ENCODE measurements around the gene RXRA.

RXRA gene

DNA sequence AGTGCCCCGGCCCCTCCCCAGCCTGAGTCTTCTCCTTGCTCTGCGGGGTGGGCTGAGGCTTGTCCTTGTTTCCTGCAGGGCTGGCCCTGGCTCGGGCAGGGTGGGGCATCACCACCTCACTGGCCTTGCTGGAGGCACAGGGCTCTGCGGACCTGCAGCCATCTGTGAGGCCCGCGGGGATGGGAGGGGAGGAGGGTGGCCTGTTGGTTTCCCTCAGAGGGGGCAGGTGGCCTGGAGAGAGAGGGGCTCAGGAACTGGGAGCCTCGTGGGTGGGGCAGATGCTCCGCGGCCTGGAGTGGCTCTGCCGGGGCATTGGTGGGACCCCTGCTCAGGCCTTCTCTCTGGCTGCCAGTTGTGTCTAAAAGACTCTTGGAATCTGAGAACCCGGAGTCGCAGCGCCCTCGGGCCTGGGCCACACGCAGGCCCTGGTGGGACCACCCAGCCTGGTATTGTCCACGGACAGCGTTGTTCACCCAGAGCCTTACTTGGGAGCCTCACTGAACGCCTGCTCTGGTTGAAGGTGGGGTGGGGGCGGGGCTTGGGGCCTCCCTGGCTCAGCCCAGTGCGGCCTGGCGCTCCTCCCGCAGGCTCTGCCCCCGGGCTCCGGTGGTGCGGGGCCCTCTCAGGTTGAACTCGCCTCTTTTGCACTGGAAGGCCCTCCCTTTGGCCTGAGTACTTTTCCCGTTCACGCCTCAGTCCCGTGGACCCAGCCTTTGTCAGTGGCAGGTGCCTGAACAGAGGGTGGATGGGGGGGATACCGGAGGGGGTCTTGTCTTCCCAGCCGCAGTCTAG lies 111.3 kb downstream of the RXRA start:
- DNase-seq, result no peak

DNA sequence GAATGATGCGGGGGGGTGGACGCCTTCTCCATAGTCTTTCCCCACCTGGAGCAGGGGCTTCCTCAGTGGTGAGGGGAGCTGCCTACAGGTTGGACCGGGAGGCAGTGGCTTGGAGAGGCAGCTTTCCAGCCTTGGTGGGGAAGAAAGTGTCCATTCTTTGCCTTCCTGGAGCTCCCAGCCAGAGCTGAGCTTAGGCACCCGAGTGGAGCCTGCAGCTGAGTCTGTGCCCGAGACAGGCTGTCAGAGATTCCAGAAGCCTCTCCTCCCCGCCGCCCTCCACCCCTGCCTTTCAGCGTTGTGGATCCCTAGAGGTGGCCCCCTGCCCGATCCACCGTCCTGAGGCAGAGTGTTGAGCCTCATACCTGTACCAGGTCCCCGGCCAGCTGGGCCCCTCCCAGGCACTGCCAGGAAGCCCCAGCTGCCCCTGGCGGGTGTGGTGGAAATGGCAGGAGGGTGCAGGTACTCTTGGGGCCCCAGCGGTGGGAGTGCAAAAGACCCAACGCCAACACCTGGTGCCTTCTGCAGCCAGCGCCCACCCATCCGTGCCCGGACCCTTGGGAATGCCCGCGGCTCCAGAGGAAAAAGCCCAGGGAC lies 112.0 kb downstream of the RXRA start:
- peak; percentile 17 for DNase-seq

DNA sequence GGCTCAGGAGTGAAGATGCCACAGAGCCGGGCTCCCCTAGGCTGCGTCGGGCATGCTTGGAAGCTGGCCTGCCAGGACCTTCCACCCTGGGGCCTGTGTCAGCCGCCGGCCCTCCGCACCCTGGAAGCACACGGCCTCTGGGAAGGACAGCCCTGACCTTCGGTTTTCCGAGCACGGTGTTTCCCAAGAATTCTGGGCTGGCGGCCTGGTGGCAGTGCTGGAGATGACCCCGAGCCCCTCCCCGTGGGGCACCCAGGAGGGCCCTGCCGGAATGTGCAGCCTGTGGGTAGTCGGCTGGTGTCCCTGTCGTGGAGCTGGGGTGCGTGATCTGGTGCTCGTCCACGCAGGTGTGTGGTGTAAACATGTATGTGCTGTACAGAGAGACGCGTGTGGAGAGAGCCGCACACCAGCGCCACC lies 113.1 kb downstream of the RXRA start:
- DNase-seq, result no peak

DNA sequence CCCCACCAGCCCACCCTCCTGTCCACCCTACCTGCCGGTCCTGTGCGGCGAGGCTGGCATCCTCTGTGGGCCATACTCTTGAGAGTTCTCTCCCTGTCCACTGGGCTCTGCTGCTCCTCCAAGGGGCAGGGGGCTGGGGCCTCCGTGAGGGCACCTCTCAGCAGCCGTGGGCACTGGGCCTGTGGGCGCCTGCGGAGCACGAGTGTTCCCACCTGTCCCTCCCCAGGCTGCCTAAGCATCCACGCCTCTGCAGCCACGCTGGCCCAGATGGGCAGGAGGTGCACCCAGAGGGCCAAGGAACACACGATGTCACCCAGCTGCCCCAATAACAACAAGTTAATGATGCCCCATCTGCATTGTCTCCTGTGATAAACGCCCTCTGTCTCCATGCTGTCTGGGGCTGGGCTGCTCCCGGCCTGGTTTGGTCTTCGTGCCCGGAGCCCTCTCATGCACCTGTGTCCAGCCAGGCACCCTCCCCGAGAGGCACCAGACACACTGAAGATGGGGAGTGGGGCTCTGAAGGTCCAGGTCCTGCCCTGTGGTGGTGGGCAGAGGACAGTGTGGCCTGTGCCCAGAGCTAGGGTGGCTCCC lies 114.5 kb downstream of the RXRA start:
- DNase-seq, result no peak

DNA sequence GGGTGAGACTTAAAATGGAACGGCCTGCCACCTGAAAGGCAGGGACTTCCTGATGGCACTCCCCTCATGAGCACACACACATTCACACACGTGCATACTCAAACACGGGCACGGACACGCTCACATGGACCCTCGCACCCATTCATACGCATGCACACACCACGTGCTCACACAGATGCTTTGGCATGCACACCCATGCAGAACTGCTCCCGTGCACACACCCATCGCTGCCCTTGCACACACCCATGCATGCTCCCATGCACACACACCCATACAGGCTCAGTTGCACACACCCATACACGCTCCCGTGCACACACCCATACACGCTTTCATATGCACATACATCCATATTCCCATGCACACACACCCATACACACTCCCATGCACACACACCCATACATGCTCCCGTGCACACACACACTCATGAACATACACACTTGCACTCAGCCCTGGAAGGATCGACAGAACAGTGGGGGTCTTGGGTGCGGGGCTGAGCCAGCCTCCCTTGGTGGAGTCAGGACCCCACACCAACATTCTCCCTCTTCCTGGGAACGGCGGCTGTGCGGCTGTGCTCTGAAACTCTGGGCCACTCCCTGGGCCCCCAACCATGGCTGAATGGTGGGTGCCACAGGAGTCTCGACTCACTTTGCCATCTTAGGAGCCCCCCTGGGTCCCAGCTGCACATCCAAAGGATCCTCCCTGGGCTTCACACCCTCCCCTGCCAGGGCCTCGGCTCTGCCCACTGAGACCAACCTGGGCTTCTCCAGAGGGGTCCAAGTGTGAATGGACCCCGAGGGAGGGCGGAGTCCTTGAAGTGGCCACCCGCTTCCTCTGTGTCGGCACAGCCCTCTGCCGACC lies 115.2 kb downstream of the RXRA start:
- no peak for DNase-seq

DNA sequence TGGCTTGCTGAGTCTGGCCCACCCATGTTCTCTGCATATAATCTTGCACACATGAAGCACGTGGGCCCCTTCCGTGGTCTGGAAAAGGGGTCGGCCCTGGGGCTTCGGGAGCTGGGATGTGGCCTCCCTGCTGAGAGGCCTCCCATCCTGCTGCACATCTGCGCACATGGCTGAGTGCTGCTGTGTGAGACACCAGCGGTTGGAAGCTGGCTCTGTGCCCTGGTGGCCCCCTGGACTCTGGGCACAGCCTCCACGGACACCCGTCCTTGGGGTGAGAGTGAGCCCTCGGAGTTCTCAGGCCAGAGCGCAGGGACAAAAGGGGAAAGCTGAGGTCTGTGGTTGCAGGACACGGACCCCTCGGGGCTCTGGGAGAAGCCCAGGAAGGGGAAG lies 115.8 kb downstream of the RXRA start:
- no peak for DNase-seq

DNA sequence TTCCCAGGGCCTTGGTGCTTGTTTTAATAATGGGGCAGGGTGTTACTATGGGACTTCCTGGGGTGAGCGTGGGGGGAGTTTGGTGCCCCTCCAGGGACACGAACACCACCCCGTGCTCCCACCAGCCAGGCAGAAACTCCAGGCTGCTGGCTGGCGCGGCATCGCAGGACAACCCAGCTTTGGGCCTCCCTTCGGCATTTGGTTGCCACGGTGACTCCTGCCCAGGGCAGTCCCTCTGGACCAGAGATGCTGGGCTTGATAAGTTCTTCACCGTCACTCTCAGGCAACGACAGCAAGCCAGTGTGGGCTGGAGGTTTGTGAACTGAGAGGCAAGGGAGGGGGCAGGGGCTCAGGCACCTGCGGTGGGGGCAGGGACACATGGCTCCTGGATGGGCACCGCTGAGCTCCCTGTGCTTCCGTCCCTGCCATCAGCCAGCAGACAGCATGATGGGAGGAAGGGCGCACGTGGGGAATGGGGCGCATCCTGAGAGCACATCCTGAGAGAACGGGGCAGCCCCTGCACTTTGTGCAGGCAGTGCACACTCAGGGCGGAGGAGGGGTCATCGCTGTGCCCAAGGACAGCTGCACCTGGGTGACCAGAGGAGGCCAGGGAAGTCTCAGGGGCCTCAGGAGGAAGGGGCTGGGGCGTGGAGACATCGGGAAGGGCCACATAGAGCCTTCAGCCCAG lies 116.4 kb downstream of the RXRA start:
- DNase-seq, result no peak

DNA sequence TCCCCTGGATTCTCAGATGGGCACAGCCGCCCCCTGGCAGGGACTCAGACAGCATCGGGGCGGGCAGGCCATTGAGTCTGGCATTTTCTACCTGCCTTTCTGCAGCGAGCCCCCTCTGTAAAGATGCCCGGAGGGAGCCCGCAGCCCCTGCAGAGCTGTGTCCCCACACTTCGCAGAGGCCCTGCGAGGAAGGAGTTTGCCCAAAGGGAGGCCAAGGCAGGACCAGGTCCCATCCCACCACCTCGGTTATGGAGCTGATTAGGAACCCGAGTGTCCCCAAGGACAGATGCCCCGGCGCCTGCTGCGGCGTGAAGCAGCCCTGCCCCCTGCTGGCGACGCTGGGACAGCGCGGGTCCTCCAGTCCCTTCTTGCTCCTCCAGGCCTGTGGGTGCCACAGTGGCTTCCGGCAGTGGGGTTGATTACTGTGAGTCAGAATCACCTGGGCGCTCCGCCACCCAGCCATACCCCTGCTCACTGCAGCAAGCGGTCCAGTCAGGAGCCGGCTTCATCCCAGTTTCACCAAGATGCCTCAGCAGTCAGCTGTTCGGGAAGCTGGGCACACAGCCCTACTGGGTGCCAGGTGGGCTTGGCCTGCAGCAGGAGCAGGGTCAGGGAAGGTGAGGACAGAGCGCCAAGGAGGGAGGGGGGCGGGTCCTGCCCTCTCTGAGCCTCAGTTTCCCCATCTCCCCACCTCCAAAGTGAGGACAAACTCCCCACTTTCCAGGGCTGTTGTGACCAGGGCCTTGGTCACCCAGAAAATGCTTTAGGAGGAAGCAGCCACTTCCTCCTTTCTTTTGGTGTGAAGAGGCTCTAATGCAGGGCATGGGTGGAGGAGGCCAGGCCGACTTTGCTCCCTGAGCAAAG lies 117.2 kb downstream of the RXRA start:
- DNase-seq, result peak; percentile 91

DNA sequence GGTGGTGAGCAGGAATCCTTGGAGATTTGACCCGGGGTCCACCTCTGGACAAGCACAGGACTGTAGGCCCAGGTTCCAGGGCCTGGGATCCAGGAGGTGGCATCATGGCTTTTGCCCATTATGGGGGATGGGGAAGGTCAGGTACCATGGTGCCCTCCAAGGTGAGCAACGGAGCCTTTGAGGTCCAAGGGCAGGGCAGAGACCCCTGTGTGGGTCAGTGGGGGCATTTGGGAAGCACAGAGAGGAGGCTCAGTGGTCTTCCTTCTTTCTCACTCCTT lies 117.7 kb downstream of the RXRA start:
- no peak for DNase-seq

DNA sequence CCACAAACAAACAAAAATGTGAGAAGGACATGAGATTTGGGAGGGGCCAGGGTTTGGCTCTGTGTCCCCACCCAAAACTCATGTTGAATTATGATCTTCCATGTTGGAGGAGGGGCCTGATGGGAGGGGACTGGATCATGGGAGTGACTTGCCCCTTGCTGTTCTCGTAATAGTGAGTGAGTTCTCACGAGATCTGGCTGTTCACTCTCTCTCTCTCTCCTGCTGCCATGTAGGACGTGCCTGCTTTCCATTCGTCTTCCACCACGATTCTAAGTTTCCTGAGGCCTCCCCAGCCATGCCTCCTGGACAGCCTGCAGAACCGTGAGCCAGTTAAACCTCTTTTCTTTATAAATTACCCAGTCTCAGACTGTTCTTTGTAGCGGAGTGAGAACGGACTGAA lies 118.7 kb downstream of the RXRA start:
- DNase-seq, result no peak

DNA sequence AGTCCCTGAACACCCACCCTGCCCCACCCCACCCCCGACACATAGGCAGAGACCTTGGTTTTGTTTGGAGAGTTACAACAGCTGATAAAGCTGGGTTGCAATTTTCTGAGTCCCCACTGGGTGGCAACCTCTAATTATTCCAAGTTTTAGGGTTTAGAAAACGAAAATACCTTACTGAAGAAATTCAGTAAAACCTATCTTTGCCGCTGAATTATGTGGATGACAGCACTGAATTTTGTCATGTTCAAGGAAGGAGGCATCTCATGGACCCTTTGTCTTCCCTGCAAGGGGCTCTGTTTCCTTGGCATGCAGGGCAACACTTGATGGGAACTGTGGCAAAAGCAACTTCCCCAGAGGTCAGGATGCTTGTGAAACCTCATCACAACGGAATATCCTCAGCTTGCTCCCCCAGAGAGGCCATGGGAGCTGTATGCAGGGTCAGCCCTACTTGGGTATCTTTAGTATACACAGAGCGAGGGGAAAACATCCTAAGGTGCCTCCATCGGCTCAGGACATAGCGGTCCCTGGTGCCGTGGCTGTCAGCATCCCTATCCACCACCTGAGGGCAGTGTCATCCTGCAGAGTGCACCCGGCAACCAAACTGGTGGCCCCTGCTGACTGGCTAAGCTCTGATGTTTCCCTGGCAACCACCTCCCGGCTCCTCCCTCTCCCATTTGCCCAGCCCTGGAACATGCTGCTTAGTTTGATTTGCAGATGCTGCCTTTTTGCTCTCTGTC lies 123.1 kb downstream of the RXRA start:
- DNase-seq, result peak; percentile 88

DNA sequence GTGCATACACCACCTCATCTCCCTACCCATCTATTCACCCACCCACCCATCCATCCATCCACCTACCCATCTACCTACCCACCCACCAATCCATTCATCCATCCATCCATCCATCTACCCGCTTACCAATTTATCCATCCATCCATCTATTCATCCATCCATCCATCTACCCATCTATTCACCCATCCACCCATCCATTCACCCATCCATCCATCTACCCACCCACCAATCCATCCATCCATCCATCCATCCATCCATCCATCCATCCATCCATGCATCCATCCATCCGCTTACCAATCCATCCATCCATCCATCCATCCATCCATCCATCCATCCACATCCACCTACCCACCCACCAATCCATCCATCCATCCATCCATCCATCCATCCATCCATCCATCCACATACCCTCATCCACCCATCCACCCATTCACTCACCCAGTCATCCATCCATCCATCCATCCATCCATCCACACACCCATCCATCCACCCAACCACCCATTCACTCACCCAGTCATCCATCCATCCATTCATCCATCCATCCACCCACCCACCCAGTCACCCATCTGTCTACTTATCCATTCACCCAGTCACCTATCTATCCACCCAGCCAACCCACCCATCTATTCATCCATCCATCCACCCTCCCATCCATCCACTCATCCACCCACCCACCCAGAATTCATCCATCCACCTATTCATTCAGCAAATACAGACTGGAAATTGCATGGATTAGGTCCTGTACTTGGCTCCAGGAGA lies 125.6 kb downstream of the RXRA start:
- no peak for DNase-seq

DNA sequence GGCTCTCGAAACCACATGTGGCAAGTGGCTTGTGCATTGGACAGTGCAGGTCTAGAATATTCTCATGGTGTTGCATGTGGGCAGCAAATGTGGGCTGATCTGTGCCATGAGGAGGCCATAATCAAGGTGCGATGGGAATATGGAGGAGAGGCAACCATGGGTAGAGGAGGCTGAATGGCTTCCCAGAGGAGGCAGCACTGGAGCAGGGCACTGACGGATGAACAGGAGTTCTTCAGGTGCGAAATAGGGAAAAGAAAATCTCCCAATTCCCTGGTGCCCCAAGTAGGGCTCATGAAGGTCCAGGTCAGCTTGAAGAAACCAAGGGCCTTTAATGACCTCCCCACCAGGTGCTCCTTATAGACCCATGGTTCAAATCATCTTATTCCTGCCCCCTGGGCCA lies 126.5 kb downstream of the RXRA start:
- DNase-seq, result no peak

DNA sequence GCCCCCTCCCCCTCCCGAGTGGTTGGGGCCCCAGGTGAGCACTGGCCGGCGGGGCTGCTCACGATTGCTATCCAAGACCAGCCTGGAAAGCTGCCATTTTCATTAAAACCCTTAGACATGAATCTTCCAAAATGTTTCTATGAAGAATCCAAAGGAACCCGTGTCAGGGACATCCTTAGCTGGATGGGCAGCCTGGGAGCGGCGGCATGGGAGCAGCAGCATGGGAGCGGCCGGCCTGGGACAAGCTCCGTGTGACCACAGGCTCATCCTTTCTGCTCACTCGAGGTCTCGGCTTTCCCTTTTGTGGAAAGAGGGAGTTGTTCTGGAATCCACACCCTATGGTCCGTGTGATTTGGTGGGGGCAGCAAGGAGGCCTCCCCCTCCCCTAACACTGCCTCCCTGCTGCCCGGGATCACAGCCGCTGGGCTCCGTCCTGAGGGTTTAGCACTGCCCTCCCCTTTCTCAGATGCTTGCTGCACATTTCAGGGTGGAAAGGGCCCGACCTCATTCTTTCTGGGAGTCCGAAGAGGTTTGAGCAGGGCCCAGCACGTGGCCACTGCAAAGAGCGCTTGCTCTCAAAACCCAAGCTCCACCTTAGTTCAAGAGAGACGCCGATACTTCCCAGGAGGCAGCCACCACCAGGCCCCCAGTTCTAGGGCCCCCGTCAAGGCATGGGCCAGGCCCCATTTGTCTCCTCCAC lies 127.7 kb downstream of the RXRA start:
- no peak for DNase-seq

DNA sequence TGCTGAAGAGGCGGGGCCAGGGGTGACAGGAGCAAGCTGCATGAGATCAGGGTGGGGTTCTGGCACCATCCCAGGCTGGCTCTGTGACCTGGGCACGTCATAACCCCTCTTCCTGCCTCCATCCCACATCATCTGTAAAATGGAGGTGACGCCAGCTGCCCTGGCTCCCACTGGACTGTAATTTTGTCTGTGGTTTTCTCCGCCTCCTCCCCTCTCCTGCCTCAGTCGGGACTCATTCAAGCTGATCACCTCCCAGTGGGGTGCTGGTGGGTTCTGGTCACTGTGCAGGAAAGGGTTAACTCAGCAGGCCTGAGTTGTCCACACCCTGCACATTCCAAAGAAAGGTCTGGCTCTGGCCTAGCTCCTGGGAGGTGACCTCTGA lies 128.2 kb downstream of the RXRA start:
- no peak for DNase-seq

DNA sequence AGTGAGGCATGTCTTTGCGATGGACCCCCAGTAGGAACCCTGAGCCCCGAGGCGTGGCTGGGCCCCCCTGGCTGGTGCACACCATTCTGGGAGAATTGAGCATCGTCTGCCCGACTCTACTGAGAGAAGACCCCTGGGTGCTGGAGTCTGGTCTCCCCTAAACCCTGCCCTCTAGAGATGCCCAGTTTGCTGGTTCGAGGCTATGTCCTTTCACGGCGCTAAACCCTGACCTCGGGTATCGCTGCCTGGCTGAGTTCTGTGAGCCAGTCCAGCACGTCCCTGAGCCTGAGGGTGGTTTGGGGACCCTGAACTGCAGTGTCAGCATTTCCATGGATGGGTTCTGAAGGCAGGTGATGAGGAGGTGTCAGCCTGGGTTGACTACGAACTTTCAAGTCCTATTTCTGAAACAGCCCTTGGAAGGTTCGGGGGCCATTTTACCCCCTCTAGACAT lies 128.8 kb downstream of the RXRA start:
- DNase-seq, result no peak

DNA sequence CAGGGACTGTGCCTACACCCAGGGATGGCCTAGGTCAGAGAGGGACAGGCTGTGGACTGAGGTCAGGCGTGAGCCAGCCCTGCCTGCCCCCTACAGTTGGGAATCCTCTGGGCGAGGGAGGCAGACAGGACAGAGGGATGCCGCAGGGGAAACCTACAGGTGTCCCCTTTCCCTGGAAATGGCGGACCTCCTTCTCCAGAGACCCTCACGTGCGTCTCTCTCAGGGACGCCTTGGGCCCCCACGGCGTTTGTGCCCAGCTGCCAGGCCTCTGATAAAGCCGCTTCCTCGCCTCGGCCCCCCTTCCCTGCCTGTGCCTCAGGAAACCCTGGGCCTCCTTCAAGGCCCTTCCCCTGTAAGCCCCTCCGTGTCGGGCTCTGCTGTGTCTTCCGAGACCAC lies 129.3 kb downstream of the RXRA start:
- DNase-seq, result no peak

DNA sequence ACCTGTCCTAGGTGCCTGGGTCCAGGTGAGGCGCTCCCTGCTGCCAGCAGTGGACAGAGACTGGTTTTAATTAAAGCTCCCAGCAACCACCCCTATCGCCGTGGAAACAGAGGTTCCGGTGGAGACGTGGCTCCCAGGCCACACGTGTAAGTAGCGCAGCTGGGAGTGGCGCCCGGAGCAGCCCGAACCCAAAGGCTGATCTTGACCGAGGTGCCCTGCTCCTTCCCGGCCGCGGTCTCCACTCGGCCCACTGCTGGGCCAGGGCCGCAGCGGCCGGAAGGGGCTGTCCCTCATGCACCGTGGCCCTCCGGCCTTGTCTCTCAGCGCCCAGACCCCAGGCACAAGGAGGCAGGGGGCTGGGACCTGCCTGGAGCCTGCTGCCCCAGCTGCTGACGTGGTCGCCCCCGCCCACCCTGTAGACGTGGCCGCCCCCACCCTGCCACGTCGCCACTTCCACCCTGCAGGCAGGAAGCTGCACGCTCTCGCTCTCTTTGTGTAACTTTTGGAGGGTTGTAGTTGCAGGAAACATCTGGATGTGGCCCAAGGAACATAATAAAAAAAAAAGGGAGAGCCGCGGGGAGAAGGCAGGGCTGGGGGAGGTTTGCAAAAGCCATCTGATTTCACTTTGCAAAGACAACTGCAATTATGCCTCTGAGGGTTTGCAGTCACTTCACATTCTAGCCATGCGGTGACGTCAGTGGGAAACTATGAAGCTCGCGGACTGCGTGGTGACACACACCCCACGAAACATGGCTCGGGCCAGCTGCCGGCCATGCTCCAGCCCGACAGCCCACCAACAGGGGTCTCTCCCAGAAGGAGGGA lies 129.9 kb downstream of the RXRA start:
- no peak for DNase-seq

DNA sequence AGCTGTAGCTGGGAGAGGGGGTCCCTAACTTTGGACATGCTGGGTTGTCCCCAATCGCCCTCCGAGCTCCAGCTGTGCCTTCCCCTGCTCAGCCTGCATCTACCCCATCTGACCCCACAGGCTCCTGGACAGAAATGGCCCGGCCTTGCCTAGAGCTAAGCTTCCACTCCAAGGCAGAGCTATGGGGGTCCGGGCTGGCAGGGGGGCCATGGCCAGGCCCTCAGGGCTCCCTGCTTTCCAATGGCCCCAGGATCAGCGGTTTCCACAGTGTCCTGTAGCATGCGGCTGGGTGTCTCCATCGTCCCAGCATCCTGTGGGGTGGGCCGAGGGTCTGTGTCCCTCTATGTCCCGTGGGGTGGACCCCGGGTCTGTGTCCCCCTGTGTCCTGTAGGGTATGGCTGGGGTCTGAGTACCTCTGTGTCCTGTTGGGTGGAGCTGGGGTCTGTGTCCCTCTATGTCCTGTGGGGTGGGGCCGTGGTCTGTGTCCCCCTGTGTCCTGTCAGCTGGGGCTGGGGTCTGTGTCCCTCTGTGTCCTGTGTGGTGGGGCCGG lies 130.6 kb downstream of the RXRA start:
- DNase-seq, result no peak
